ENCODE measurements around the gene INHBE.

GRCh38 chr12:57434517-57435223 is 20.4 kb upstream of the INHBE start, which contains the start of gene INHBC:
- TF ChIP-seq POLR2A (IDR thresholded peaks at IDR 0.05; ENCODE audit: low read depth, low read length): no peak
- no peak for TF ChIP-seq POLR2AphosphoS5 (IDR thresholded peaks at IDR 0.05; ENCODE audit: low read depth, low read length)
